CD1c-positive myeloid dendritic cell (primary cell): Measurements from ENCODE around the gene MTCL1.

Experiments used
- DNase-seq: peaks from one replicate; pipeline ENCODE4 v3.0.0-alpha.2; 2016; ENCODE audit errors: extremely low spot score

Gene MTCL1

DNA sequence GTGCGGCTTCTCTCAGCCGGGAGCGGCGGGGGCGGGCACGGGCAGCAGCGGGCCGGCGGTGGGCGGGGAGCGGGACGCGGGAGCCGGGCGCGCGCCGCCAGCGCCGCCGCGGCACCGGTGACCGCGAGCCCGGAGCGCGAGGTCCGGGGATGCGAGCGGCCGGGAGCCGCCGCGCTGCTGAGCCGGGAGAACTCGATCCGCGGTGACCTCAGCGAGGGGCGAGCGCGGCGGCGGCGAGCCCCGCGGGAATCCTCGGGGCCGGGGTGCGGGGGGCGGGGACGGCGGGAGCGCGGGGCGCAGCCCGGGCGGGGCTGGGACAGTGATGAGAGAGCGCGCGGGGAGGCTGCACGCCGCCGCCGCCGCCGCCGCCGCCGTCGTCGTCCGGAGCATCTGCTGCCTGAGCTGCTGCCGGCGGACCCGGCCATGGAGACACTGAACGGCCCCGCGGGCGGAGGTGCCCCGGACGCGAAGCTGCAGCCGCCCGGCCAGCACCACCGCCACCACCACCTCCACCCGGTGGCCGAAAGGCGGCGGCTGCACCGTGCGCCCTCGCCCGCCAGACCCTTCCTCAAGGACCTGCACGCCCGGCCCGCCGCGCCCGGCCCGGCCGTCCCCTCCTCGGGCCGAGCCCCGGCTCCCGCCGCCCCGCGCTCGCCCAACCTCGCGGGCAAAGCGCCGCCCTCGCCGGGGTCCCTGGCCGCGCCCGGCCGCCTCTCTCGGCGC is at the start of gene MTCL1:
MTCL1 (plus strand) TSS at position 319 of the 723 bp plus-strand sequence; CDS start at position 424, 105 bp downstream.
- no peak for DNase-seq

DNA sequence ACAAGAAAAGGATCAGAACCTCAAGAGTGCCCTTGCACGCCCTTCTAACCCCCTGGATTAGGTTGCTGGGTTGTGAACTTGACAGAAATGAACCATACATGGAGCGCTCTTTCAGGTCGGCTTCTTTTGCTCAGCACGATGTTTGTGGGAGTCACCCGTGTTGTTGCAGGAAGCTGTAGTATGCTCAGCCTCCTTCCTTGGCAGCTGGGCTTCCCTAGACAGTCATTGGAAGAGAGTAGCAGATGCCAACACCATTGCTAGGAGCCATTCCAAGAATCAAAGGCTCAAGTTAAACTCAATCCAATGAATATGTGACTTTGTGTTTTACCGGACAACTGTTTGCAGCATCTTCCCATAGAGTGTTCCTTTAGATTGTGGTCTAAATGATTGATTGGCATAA is 49.1 kb upstream of the MTCL1 start:
- DNase-seq, result no peak

DNA sequence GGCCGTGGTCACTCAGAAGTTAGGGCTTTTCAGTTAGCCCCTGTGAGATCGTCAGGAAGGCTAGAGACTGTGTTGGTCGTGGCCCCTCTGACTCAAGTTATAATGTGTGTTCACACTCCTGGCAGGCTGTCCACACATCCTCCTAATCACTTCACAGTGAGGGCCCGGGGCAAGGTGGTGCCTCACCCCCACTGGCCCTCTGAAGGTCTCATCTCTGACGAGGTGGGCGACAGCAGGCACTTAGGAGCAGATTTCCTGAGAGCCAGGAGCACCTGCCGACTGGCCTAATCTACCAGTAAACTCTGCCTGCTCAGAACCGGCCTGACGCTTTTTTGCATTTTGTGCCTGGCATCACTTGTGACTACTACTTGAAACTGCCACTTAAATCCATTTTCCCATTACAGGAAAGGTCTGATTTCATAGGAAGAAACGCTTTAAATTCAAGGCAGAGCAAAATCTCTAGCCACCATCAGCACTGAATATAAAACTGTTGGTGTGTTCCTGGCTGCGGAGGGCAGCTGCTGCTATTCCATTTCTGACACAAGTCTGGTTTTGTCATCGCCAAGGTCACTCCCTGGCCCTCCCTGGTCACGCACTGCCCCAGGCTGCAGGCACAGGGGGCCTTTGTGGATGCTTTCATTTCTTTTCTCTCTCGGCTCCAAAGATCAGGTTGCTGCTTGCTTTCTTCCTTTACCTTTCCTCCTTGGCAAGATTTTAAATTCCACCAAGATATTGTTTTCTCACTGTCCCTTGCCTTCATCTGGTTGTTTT is 48.1 kb upstream of the MTCL1 start:
- no peak for DNase-seq

DNA sequence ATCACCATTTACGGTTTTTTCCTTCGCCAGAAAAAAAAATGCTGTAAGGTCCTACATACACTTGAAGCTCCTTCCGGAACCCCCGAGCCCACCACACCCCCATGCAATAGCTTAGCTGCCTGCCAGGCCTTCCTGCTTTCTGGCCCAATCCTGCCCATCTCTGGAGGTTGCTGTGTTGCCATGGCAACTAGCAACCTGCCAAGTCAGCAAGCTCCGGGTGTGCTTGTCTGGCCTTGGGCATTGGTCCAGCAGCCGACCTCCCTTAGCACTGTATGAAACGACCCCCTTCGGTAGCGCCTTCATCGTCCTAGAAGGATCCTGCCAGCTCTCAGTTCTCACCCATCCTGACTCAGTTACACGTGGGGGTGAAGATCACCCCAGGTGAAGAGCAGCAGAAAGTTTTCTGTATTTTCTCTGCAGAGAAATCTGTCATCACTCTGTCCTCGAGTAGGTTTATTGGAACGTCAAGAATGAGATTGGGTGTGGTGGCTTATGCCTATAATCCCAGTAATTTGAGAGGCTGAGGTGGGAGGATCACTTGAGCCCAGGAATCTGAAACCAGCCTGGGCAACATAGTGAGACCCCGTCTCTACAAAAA is 47.4 kb upstream of the MTCL1 start:
- DNase-seq, result no peak

DNA sequence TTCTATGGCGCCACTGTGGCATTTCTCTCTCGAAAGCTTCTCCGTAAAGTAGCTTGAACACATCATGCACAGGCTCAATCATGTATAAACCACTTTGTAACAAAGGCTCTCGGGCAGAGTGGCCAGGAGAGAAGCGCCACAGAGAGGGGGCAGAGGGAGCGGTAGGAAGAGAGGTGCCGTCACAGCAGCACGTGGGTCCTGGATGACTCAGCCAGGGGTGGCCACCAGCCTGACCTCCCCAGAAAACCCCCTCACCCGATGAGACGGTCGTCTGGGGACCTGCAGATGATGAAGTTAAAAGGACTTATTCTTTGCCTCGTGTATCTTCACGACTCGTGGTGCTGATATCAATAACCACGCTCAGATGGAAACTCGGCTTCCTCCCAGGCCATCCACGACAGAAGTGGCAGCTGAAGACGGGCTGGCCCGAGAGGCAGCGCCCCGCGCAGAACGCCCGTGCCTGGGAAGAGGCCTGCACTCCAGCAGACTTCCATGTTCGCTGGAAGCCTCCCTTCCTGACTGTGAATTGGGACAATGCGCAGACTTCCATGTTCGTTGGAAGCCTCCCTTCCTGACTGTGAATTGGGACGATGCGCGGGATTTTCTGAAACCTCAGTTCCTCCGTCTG is 46.4 kb upstream of the MTCL1 start:
- DNase-seq, result no peak

DNA sequence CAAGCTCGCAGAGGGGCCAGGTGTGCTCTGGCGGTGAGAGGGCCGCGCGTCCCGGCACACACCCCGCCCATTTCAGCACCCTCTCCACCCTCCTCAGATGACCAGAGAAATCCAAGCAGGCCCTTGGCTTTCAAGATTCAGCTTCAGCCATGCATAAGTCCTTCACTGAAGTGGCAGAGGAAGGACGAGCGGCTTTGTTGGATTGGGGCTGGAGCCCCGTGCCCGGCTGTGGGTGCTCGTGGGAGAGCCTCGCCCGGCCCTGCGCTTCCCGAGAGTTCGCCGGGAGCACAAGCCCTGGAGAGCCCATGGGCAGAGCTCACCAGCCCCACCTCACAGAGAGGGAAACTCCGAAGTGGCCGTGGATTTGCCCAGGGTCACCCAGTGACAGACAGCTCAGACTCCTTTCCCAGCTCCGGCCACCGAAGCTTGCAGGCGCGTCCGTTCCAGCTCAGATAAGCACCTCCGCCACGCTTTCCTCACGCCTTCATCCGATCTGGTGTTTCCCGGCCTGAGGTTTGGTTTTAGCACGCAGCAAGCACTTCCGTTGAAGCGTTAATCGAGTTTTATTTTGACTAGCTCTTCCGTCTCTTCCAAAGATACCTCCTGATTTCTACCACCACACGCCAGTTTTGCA is 45.6 kb upstream of the MTCL1 start:
- no peak for DNase-seq

DNA sequence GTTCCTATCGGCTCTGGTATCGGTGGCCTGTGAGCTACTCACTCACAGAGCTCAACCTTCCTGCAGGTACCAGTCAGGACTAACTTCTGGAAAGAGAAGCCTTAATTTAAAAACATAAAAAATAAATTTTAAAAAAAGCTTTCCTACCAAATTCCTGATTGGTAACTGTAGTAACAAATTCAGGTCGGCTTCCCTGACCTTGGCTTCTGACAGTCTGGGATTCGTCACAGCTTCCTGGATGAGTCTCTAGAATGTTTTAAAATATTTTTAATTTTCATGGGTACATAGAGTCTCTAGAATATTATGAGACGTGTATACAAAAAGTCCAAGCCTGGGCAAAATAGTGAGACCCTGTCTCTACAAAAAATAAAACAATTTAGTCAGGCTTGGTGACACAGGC is 45.0 kb upstream of the MTCL1 start:
- DNase-seq, result no peak

DNA sequence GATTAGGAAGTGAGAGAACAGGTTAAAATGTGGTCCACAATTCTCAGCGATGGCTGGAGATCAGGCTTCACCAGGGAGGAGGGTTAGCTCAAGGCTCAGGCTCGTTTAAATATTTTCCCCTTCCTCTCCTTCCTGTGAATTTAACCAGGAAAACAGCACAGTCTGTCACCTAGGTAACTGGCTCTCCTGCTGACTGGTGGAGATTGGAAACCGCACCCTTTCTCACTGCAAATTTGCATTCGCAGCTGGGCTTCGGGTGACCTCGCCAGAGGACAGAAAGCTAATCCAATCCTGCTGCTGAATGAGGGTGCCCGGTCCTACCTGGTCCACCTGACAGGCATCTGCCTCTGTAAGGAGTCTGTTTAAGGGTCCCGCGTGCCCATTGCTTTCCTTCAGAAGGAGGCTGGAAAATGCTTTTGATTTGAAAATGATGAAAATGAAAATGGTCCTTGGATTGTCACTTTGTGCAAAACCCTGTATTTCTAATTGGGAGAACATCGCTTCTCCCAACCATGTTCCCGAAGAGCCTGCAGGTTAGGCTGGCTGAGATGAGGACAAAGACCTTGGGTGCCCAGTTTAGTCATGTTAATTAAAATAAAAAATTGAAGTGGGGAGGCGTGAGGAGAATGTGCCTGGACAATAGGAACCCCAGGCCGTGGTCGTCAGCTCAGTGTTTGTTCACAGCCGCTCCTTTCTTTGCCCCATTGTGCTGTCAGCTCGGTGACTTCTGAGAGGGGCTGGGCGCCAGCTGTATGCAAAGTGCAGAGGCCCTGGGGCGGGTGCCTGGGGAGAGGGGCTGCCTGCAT is 43.4 kb upstream of the MTCL1 start:
- no peak for DNase-seq

DNA sequence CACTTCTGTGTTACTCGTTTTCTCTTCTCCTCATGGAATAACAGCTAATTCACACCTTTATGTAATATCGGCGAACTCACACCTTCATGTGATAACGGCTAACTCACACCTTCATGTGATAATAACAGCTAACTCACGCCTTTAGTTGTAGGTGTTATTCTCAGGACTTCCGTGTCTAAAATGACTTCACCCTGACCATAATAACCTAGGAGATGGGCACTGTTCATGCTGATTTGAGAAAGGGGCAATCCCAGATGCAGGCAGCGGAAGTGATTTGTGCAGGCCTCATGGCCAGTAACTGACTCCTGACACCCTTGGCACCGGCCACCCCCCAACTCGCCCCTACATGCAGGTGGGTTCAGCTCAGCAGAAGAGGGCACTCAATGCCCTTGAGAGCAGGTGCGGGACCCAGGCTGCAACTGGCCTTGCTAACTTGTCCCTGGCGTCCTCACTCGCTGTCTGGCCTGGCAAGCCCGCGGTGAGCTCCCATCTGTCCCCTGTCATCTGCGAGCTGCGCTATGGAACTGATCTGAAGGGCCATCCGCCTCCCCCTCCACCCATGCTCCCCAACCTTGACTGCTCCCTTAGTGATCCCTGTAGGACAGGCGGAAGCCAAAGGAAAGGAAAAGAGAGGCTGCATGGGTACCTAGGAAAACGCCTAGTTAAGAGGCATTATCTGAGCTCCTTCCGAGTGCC is 42.6 kb upstream of the MTCL1 start:
- DNase-seq, result no peak

DNA sequence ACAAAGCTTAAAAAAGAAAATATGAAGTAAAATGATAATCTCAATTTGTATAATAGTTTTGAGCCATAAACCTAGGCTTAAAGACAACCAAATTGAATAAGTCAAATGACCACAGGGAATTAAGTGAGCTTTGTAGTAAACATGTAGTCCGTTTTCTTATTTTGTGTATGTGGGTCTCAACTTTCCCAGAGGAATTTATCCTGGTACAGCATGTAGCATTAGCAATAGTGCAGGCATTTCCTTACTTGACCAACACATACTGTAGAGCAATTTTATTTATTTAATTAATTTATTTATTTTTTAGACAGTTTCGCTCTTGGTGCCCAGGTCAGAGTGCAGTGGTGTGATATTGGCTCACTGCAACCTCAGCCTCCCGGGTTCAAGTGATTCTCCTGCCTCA is 37.5 kb upstream of the MTCL1 start:
- DNase-seq, result no peak

DNA sequence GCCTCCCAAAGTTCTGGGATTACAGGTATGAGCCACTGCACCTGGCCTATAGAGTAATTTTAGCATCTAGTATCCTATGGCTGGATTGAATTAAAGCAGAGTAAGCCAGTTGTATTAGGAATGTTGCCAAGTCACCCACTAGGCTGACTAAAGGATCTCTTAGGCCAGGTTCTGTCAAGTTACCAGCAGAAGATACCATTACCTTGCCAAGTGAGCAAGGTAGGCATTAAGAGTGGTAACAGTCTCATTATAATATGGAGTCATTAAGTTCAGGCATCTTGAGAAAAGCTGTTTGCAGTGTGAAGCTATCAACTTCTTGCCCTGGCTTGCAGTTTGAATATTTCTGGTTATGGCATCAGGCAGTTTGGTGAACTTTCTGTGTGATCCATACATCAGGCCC is 37.0 kb upstream of the MTCL1 start:
- DNase-seq, result no peak

DNA sequence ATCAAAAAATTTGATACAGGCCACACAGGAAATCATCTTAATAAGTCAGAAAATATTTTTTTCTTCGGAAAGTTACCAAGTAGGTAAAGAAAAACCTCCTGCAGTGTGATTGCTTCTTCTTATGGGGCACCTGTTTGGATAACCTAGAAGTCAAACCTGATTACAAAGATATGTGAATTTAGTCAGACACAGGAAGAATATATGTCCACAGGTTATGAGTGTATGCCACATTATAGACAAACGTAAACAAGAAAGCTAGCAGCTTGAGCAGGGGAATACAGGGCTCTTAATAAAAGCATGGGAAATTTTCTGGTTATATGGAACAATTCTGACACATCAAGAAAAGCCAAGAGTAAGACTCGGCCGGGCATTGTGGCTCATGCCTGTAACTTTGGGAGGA is 35.8 kb upstream of the MTCL1 start:
- no peak for DNase-seq

DNA sequence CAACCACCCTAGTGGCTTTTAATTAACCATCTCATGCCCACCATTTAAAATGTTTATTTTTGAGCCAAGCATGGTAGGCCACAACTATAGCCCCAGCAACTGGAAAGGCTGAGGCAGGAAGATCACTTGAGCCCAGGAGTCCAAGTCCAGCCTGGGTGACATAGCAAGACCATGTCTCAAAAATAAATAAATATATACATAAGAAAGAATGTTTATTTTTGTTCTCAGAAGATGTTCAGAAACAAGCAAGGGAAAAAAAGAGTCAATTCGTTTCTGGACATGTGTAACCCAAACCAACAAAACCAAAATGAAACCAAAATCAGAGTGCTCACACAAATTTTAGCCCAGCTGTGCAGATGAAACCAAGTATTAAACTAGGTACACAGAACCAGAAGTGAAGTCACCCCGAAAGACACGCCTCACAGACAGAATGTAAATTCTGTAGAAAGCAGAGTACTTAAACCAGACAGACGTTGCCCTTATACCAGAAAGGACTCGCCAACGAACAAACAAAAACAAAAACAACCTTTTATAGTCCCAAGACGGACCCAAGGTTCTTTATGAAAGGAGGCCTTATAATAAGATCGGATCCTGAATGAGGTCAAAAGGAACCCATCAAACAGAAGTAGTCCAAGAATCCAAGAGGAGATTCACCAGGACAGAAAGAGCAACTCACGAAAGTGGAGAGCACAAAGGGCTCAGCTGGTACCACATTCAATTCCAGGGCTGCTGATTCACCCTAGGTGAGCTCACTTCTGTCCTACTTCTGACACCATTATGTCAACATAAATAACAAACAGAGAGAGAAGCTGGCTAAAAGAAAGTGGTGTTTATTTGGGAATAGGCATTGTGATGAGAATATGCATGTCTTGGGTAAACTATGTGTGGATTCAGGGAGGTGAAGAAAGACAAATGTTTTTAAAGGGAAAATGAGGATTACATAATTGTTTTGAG is 31.8 kb upstream of the MTCL1 start:
- no peak for DNase-seq

DNA sequence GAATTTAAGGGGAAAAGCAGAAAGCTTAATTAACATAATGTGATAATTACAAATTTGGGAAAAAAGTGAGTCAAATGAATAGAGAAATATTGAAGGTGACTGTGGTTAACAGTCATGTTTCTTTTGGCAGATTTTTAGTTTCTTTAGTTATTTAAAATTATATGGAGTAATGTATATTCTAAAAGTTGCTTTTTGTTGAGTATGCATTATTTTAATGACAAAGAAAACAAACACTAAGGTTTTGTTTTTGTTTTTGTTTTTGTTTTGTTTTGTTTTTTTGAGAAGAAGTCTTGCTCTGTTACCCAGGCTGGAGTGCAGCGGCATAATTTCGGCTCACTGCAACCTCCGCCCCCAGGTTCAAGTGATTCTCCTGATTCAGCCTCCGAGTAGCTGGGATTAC is 30.3 kb upstream of the MTCL1 start:
- no peak for DNase-seq

DNA sequence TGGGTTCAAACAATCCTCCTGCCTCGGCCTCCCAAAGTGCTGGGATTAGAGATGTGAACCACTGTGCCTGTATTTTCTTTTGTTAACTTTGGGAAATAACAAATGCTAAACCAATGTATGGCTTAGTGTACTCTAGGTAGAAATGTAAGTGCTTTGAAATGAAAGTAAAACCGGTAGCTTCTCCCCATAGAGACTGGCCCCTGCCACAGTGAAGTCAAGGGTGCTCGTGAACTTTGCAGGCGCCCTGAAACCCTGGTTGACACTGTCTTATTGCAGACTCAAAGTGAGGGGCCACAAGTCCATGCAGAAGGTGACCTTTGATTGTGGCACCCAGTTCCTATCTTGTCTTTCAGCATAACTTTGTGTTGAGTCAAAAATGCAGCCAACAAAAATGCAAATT is 24.2 kb upstream of the MTCL1 start:
- no peak for DNase-seq

DNA sequence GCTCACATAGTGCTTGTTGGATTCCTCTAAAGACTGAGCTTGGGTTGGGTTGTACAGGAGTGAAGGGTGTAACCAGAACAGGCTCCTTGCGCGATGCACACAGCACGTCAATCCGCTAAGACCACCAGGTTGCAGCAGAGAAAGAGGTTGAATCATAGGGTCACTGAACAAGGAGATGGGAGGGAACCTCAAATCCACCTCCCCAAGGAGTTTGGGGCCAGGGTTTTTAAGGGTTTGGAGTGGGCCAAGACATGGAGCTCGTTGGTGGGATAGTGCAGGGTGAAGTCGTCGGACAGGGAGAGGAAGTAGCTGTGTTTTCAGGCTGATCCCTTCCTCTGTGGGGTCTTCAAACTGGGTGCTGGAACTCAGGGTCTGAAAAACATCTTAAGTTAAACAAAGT is 20.8 kb upstream of the MTCL1 start:
- DNase-seq, result no peak

DNA sequence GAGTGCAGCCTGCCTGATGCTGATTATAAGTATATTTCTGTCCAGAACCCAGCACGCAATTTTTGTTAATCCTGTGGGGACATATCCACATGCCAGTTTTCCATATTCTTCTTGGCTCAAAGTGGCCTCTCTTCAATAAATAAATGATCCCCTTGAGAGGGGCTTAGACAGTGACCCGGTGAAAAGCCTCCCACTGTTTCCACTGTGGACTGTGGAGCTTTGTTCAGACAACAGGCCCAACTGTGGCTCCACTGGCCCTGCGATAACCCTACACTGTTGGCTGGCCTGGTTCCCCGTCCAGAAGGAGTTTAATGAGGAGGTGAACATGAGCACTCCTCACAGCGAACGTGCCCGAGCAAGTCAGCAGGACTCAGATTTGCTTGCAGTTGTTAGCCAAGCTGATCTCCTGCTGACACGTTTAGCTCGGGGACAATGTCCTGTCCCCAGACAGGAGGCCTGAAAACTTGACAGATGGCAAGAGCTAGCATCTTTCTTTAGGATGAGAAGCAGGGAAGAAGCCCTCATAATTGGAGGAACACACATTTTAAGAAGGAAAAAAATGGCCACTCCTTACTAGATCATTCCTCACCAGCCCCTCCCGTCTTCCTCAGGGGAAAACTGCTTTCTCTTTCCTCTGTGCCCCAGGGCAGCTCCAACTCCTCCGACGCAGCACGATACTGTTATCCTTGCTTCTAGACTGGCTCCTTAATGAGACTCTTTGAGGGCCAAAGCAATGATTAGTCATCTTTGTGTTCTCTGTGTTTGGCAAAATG is 20.0 kb upstream of the MTCL1 start:
- no peak for DNase-seq

DNA sequence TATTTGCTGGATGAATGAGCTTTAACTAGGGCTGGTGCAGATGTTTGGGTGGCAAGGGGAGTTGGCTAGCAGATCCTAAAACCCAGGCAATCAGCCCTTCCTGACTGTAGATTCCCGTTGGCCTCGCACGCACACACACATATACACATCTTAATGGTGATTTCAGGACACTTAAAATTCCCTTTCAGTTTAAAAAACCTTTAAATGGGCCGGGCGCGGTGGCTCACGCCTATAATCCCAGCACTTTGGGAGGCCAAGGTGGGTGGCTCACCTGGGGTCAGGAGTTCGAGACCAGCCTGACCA is 19.5 kb upstream of the MTCL1 start:
- no peak for DNase-seq

DNA sequence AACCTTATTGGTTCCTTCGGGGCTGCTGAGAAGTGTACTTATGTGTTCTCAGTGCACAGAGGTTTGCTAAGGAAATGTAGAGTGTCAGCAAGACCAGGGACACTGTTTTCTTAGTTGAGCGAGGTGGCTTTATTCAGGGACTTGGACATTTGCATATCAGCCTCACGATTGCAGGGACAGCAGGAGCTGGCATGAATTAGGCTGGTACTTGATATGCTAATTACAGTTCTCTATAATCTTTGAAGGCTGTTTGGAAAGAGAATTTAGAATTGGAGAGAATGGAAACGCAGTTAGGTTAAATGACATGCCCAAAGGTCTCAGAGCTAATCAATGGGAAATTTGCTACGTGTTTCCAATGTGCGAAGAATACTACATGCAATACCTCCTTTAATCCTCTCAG is 18.7 kb upstream of the MTCL1 start:
- no peak for DNase-seq
